ENCODE results near the gene MAP4K4. TPM values are rescaled to one million over a fixed set of nuclear protein-coding genes. Genes with fewer than 3 reads are reported as not detected.
A peak's percentile ranks its signal among the peaks of the same experiment; 100 is the strongest.
"Not testable (repeated sequence)": the region's sequence is repeated elsewhere in the genome, so short reads cannot be mapped to it uniquely, and the experiment has no call there.

MAP4K4 gene
- total and polyA plus RNA-seq, 7 experiments from 2014 or later: 13.6 to 138 (median 121) TPM

DNA sequence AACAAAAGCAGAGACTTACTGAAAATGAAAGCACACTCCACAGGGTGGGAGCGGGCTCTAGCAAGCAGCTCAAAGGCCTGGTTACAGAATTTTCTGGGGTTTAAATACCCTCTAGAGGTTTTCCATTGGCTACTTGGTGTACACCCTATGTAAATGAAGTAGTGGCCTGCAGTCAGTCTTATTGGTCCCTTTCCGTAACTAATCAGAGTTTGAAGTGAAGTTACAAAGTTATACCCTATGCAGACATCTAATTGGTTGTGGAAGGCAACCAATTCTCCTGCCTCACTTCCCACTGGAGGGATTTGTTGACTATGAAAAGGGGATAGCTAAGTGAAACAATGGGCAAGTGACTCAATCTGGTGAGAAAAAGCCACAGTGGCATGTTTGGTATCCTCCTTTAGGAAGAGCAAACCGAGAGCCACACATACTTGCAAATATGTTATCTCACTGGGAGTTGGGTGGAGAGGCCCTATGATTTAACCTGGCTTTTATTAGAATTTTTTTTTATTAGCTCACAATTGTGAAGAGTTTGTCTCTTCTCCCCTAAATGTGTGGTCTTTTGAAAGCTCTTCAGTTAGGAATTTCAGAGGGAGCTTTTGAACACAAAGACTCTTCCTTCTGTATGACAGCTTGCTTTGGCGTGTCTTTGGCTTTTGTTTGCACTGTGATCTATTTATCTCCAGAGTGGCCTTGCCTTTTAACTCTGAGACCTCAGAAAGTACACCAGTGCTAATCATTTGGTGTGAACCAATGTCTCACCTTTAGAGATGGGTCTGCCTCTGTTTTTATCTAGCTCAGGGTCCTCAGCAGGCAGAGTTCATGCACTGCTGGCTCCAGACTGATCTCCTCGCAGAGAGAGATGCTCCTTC is 69.6 kb downstream of the MAP4K4 start:
- DNase-seq (no peak), ATAC-seq (no peak)
- peaks cover 17 to 68% of the 10 kb centered on the region in 2 donors for H3K4me1 ChIP-seq (ENCODE audit: control insufficient read depth in 2 of 2, insufficient read depth in 2 of 2, low read length in 2 of 2)
- no peaks in the 10 kb centered on the region for H3K27me3 ChIP-seq (ENCODE audit: control insufficient read depth in 2 of 2, insufficient read depth in 2 of 2, low read length in 2 of 2)
- H3K9me3 ChIP-seq (ENCODE audit: control insufficient read depth in 2 of 3, low read length in 3 of 3): no peaks in the 10 kb centered on the region
- intact Hi-C loops (cut with micrococcal nuclease): loop anchor here (2.0 to 5.0 kb wide), 2 partner anchors 14 to 50 kb away; no protein-coding TSS in a partner anchor
- Mint-ChIP-seq H3K9me3 (no peaks in the 10 kb centered on the region), H3K36me3 (peaks cover 0 to 7% (median 0%) of the 10 kb centered on the region in 5 donors), H3K4me1 (peaks cover 64 to 99% (median 96%) of the 10 kb centered on the region in 7 donors), H3K27ac (peak overlapping the region in 8 of 9 donors; percentile 13 to 90 (median 79)), H3K4me3 (peak overlapping the region in 9 of 10 donors; percentile 15 to 77 (median 36)), H3K27me3 (no peaks in the 10 kb centered on the region)
- ChIA-PET CTCF (interaction anchor here (0.8 to 0.9 kb wide), 3 partner anchors 9 to 570 kb away, joined by 3 to 4 read pairs (median 4); no protein-coding TSS in a partner anchor), POLR2A (interaction anchor here (0.5 to 1.4 kb wide), 7 partner anchors 9 to 475 kb away, joined by 3 to 5 read pairs (median 4); partner anchors contain the start of gene MAP4K4)
- H3K4me3 ChIP-seq (ENCODE audit: low read length): no peak overlapping the region
- peak overlapping the region; percentile 31 for H3K27ac ChIP-seq (ENCODE audit: low read depth, low read length)
- H3K36me3 ChIP-seq (ENCODE audit: control insufficient read depth in 2 of 3, insufficient read depth in 3 of 3, low read length in 3 of 3): no peaks in the 10 kb centered on the region

- Histone ChIP-seq H3K27ac (ENCODE audit: low read depth, low read length) (no peak overlapping the region), H3K27me3 (ENCODE audit: control insufficient read depth in 2 of 2, insufficient read depth in 2 of 2, low read length in 2 of 2) (no peaks in the 10 kb centered on the region), H3K4me1 (ENCODE audit: control insufficient read depth in 2 of 2, insufficient read depth in 2 of 2, low read length in 2 of 2) (peaks cover 11 to 67% of the 10 kb centered on the region in 2 donors), H3K36me3 (ENCODE audit: control insufficient read depth in 2 of 3, insufficient read depth in 3 of 3, low read length in 3 of 3) (no peaks in the 10 kb centered on the region), H3K9me3 (ENCODE audit: control insufficient read depth in 2 of 3, low read length in 3 of 3) (no peaks in the 10 kb centered on the region), H3K4me3 (ENCODE audit: low read length) (no peak overlapping the region)
- ATAC-seq: peak; percentile 62
- Mint-ChIP-seq H3K9me3 (no peaks in the 10 kb centered on the region), H3K27ac (peak overlapping the region in 7 of 9 donors; percentile 32 to 87 (median 65)), H3K4me3 (peak overlapping the region; percentile 3 to 79 (median 56)), H3K27me3 (no peaks in the 10 kb centered on the region), H3K4me1 (peaks cover 66 to 98% (median 94%) of the 10 kb centered on the region in 7 donors), H3K36me3 (peaks cover 0 to 10% (median 0%) of the 10 kb centered on the region in 5 donors)
- CTCF ChIA-PET: interaction anchor here (0.7 to 1.5 kb wide), 3 partner anchors 8 to 63 kb away, joined by 3 to 5 read pairs (median 3); no protein-coding TSS in a partner anchor
- intact Hi-C loops (cut with micrococcal nuclease): loop anchor here (1.0 to 5.0 kb wide), 3 partner anchors 13 to 64 kb away; no protein-coding TSS in a partner anchor
- peak in 7 of 9 donors; percentile 22 to 51 (median 35) for DNase-seq
- POLR2A ChIA-PET: interaction anchor here (1.2 to 1.4 kb wide), 4 partner anchors 15 to 51 kb away, joined by 3 to 4 read pairs (median 4); no protein-coding TSS in a partner anchor
Measured at GRCh38 chr2:101768556-101769220, 71.2 kb downstream of the MAP4K4 start.

- Mint-ChIP-seq H3K27ac (peak overlapping the region in 6 of 9 donors; percentile 3 to 87 (median 26)), H3K4me3 (peak overlapping the region in 4 of 10 donors; percentile 25 to 77 (median 38)), H3K36me3 (peaks cover 0 to 11% (median 0%) of the 10 kb centered on the region in 5 donors), H3K4me1 (peaks cover 66 to 98% (median 94%) of the 10 kb centered on the region in 7 donors)
- H3K9me3 Mint-ChIP-seq; H3K36me3 ChIP-seq (ENCODE audit: control insufficient read depth in 2 of 3, insufficient read depth in 3 of 3, low read length in 3 of 3); ATAC-seq; H3K4me3 ChIP-seq (ENCODE audit: low read length); H3K9me3 ChIP-seq (ENCODE audit: control insufficient read depth in 2 of 3, low read length in 3 of 3); DNase-seq; H3K27me3 Mint-ChIP-seq; H3K27me3 ChIP-seq (ENCODE audit: control insufficient read depth in 2 of 2, insufficient read depth in 2 of 2, low read length in 2 of 2); H3K27ac ChIP-seq (ENCODE audit: low read depth, low read length): not testable (repeated sequence)
- ChIA-PET POLR2A (interaction anchor here (0.7 to 1.4 kb wide), 4 partner anchors 20 to 71 kb away, joined by 3 to 4 read pairs (median 4); no protein-coding TSS in a partner anchor), CTCF (interaction anchor here (1.8 kb wide), 1 partner anchor 70 kb away, joined by 6 read pairs; no protein-coding TSS in a partner anchor)
- peaks cover 14 to 75% of the 10 kb centered on the region in 2 donors for H3K4me1 ChIP-seq (ENCODE audit: control insufficient read depth in 2 of 2, insufficient read depth in 2 of 2, low read length in 2 of 2)
- intact Hi-C loops (cut with micrococcal nuclease): loop anchor here (1.0 to 5.0 kb wide), 4 partner anchors 52 to 73 kb away; partner anchors contain the start of gene MAP4K4 (in 1 of the 2)
Measured at GRCh38 chr2:101769726-101770125, 72.2 kb downstream of the MAP4K4 start.

GRCh38 chr2:101770726-101771125 is 73.2 kb downstream of the MAP4K4 start:
- DNase-seq: no peak
- peak overlapping the region in 8 of 10 donors; percentile 48 to 79 (median 73) for H3K4me3 Mint-ChIP-seq
- H3K9me3 Mint-ChIP-seq: no peaks in the 10 kb centered on the region
- no peak overlapping the region for H3K4me3 ChIP-seq (ENCODE audit: low read length)
- H3K36me3 ChIP-seq (ENCODE audit: control insufficient read depth in 2 of 3, insufficient read depth in 3 of 3, low read length in 3 of 3): no peaks in the 10 kb centered on the region
- H3K27me3 Mint-ChIP-seq: no peaks in the 10 kb centered on the region
- ChIA-PET POLR2A (interaction anchor here (0.9 to 1.9 kb wide), 5 partner anchors 13 to 72 kb away, joined by 3 to 5 read pairs (median 3); no protein-coding TSS in a partner anchor), CTCF (interaction anchor here (0.7 to 1.8 kb wide), 4 partner anchors 12 to 71 kb away, joined by 3 to 6 read pairs (median 3); no protein-coding TSS in a partner anchor)
- intact Hi-C loops (cut with micrococcal nuclease): loop anchor here (1.0 to 2.0 kb wide), 2 partner anchors 53 to 74 kb away; partner anchors contain the start of gene MAP4K4 (in 1 of the 2)
- no peak overlapping the region for H3K27ac ChIP-seq (ENCODE audit: low read depth, low read length)
- H3K27ac Mint-ChIP-seq: peak overlapping the region in 7 of 9 donors; percentile 14 to 90 (median 59)
- H3K27me3 ChIP-seq (ENCODE audit: control insufficient read depth in 2 of 2, insufficient read depth in 2 of 2, low read length in 2 of 2): no peaks in the 10 kb centered on the region
- ATAC-seq: peak; percentile 48
- H3K9me3 ChIP-seq (ENCODE audit: control insufficient read depth in 2 of 3, low read length in 3 of 3): no peaks in the 10 kb centered on the region
- peaks cover 20 to 79% of the 10 kb centered on the region in 2 donors for H3K4me1 ChIP-seq (ENCODE audit: control insufficient read depth in 2 of 2, insufficient read depth in 2 of 2, low read length in 2 of 2)
- peaks cover 73 to 98% (median 95%) of the 10 kb centered on the region in 7 donors for H3K4me1 Mint-ChIP-seq
- H3K36me3 Mint-ChIP-seq: peaks cover 0 to 11% (median 0%) of the 10 kb centered on the region in 5 donors

- Mint-ChIP-seq H3K4me1 (peaks cover 76 to 98% (median 94%) of the 10 kb centered on the region in 7 donors), H3K36me3 (peaks cover 0 to 11% (median 0%) of the 10 kb centered on the region in 5 donors)
- DNase-seq: peak in 6 of 9 donors; percentile 9 to 58 (median 38)
Measured at GRCh38 chr2:101771227-101771902, 73.9 kb downstream of the MAP4K4 start.

More at GRCh38 chr2:101771227-101771902, 73.9 kb downstream of the MAP4K4 start:
- no peaks in the 10 kb centered on the region for H3K27me3 Mint-ChIP-seq
- peak overlapping the region; percentile 11 to 90 (median 59) for H3K27ac Mint-ChIP-seq
- CTCF ChIA-PET: interaction anchor here (0.7 to 1.8 kb wide), 5 partner anchors 11 to 356 kb away, joined by 3 to 6 read pairs (median 3); no protein-coding TSS in a partner anchor
- peak; percentile 47 for ATAC-seq
- Histone ChIP-seq H3K9me3 (ENCODE audit: control insufficient read depth in 2 of 3, low read length in 3 of 3) (no peaks in the 10 kb centered on the region), H3K27me3 (ENCODE audit: control insufficient read depth in 2 of 2, insufficient read depth in 2 of 2, low read length in 2 of 2) (no peaks in the 10 kb centered on the region), H3K27ac (ENCODE audit: low read depth, low read length) (no peak overlapping the region), H3K4me3 (ENCODE audit: low read length) (no peak overlapping the region), H3K4me1 (ENCODE audit: control insufficient read depth in 2 of 2, insufficient read depth in 2 of 2, low read length in 2 of 2) (peaks cover 17 to 78% of the 10 kb centered on the region in 2 donors), H3K36me3 (ENCODE audit: control insufficient read depth in 2 of 3, insufficient read depth in 3 of 3, low read length in 3 of 3) (no peaks in the 10 kb centered on the region)
- intact Hi-C loops (cut with micrococcal nuclease): loop anchor here in 1 of 2 donors (2.0 kb wide), 1 partner anchor 75 kb away; the partner anchor contains the start of gene MAP4K4
- no peaks in the 10 kb centered on the region for H3K9me3 Mint-ChIP-seq
- POLR2A ChIA-PET: interaction anchor here (0.9 to 1.9 kb wide), 4 partner anchors 14 to 71 kb away, joined by 3 to 5 read pairs (median 3); no protein-coding TSS in a partner anchor
- H3K4me3 Mint-ChIP-seq: peak overlapping the region in 9 of 10 donors; percentile 7 to 79 (median 72)
